Ectodermal cell (in vitro differentiated cells): ENCODE measurements around the gene TOP1.

Experiments used
- H3K27ac ChIP-seq: 2 replicates; pipeline ENCODE4 v1.7.0; 2013; ENCODE audit warnings: mild to moderate bottlenecking, low read depth, low read length; ENCODE audit not compliant: insufficient read depth, poor library complexity, severe bottlenecking
- H3K27me3 ChIP-seq: 2 replicates; pipeline ENCODE4 v1.7.0; 2013; ENCODE audit warnings: mild to moderate bottlenecking, low read length; ENCODE audit not compliant: insufficient read depth, control insufficient read depth, poor library complexity, severe bottlenecking
- H3K36me3 ChIP-seq: one replicate; pipeline ENCODE4 v1.7.0; 2013; ENCODE audit warnings: low read length; ENCODE audit not compliant: control insufficient read depth, insufficient read depth
- H3K4me1 ChIP-seq: one replicate; pipeline ENCODE4 v1.7.0; 2013; ENCODE audit warnings: low read length; ENCODE audit not compliant: control insufficient read depth, insufficient read depth
- H3K4me3 ChIP-seq: 2 replicates; pipeline ENCODE4 v1.7.0; 2013; ENCODE audit warnings: low read depth, low read length, control low read depth; ENCODE audit not compliant: insufficient read depth
- H3K9me3 ChIP-seq: 2 replicates; pipeline ENCODE4 v1.7.0; 2013; ENCODE audit warnings: mild to moderate bottlenecking, low read length, moderate library complexity; ENCODE audit not compliant: control insufficient read depth
- WGBS, 2 experiments: methylation state at CpG; one replicate each; pipeline ENCODE4 v1.1.7; 2013; ENCODE audit warnings: missing lambda C conversion rate in 2 of 2; 5-methylcytosine and 5-hydroxymethylcytosine counted together

The TOP1 gene

DNA sequence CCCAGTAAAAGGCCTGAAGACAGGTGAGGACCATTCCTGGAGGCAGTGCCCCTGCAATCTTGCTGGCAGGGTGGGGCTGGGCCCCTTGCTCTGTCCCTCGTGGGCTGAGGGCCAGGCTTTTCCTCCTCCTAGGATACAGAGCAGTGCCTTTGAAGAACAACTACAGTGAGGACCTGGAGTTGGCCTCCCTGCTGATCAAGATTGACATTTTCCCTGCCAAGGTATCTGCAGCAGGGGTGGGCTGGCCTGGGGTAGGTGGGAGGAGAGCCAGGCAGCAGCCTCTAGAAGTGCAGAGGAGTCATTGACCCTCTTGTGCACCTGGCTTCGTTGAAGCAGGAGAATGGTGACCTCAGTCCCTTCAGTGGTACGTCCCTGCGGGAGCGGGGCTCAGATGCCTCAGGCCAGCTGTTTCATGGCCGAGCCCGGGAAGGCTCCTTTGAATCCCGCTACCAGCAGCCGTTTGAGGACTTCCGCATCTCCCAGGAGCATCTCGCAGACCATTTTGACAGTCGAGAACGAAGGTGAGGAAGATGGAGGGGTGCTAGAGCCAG lies 145.2 kb downstream of the TOP1 start:
- no peak overlapping the region for H3K27ac ChIP-seq
- peaks cover 54% of the 10 kb centered on the region for H3K36me3 ChIP-seq
- H3K4me3 ChIP-seq, result no peak overlapping the region
- H3K9me3 ChIP-seq, result no peaks in the 10 kb centered on the region
- H3K4me1 ChIP-seq, result peaks cover 20% of the 10 kb centered on the region
- H3K27me3 ChIP-seq, result no peaks in the 10 kb centered on the region
- WGBS, 2 experiments, result 95% methylated on average over 13 of the region's 13 CpGs
